Small intestine (tissue), 7 donors: ENCODE results near the gene CASP9. TPM values are rescaled to one million over a fixed set of nuclear protein-coding genes. Genes with fewer than 3 reads are reported as not detected.

ENCODE experiments used
- DNase-seq, 2 donors: peaks; one replicate each; pipeline versions ENCODE4 v3.0.0 to v3.0.0-alpha.2; 2013
- FAIRE-seq: peaks from 2 replicates; lab custom pipeline; 2012; peaks lifted over from hg19 to GRCh38; lab: Jason Lieb, UNC
- H3K27ac ChIP-seq, 3 donors: one replicate each; pipeline ENCODE4 v1.5.1; 2013; ENCODE audit warnings: low read length in 2 of 3, mild to moderate bottlenecking in 2 of 3, control low read depth in 1 of 3, inconsistent platforms in 1 of 3, low read depth in 1 of 3, moderate library complexity in 1 of 3
- H3K27me3 ChIP-seq, 3 donors: one replicate each; pipeline ENCODE4 v1.6.1; 2013; ENCODE audit warnings: low read length in 3 of 3, inconsistent platforms in 1 of 3; ENCODE audit not compliant: control insufficient read depth in 3 of 3, insufficient read depth in 3 of 3
- H3K36me3 ChIP-seq, 3 donors: one replicate each; pipeline ENCODE4 v1.6.1; 2013; ENCODE audit warnings: low read length in 3 of 3, inconsistent platforms in 1 of 3, low read depth in 1 of 3, mild to moderate bottlenecking in 1 of 3, moderate library complexity in 1 of 3; ENCODE audit not compliant: control insufficient read depth in 3 of 3, insufficient read depth in 2 of 3
- H3K4me1 ChIP-seq, 3 donors: one replicate each; pipeline ENCODE4 v1.6.1; 2013; ENCODE audit warnings: low read length in 2 of 3, inconsistent platforms in 1 of 3, low read depth in 1 of 3, mild to moderate bottlenecking in 1 of 3, moderate library complexity in 1 of 3; ENCODE audit not compliant: control insufficient read depth in 3 of 3, insufficient read depth in 2 of 3
- H3K4me3 ChIP-seq, 3 donors: one replicate each; pipeline ENCODE4 v1.5.1; 2013; ENCODE audit warnings: low read length in 3 of 3, control low read depth in 1 of 3, inconsistent platforms in 1 of 3, low read depth in 1 of 3, mild to moderate bottlenecking in 1 of 3, moderate library complexity in 1 of 3
- H3K9me3 ChIP-seq, 2 donors: one replicate each; pipeline ENCODE4 v1.6.1; 2013; ENCODE audit warnings: low read depth in 1 of 2, low read length in 1 of 2; ENCODE audit not compliant: control insufficient read depth in 2 of 2, insufficient read depth in 1 of 2
- WGBS, 3 donors: extraction: QIAGEN DNeasy Blood & Tissue Kit; methylation state at CpG; one replicate each; pipeline ENCODE4 v1.1.7; 2013; 5-methylcytosine and 5-hydroxymethylcytosine counted together
- polyA plus RNA-seq, 4 donors: library from polyadenylated mRNA; stranded (reverse) in 3 of 4; unstranded in 1 of 4; fragments of 200-250 nt in 3 of 4; fragments of 120-200 nt in 1 of 4; gene quantifications; one replicate each; pipeline versions ENCODE4 v1.2.1 to v1.2.3, GENCODE V29; 2013
- donor health status: healthy with polysubstance abuse.
- donor health status: control.
- donor health status: control.
- donor health status: Bipolar disorder and iron deficiency.
- donor health status: healthy.

Gene CASP9
- polyA plus RNA-seq, 4 donors: 13.8 to 23.7 (median 16.1) TPM

GRCh38 chr1:15557008-15557407, 33.0 kb upstream of the CASP9 start:
- peaks cover 3 to 36% (median 7%) of the 10 kb centered on the region in 3 donors for H3K36me3 ChIP-seq
- no peak overlapping the region for H3K4me3 ChIP-seq
- WGBS, 3 donors: 88 to 98% (median 91%) methylated on average over 2 of the region's 2 CpGs
- peaks cover 0 to 11% (median 0%) of the 10 kb centered on the region in 3 donors for H3K4me1 ChIP-seq
- H3K27me3 ChIP-seq: no peaks in the 10 kb centered on the region
- H3K9me3 ChIP-seq: no peaks in the 10 kb centered on the region
- H3K27ac ChIP-seq: no peak overlapping the region
- DNase-seq (no peak), FAIRE-seq (no peak)

GRCh38 chr1:15550573-15550972, 26.6 kb upstream of the CASP9 start:
- no peak overlapping the region for H3K27ac ChIP-seq
- WGBS, 3 donors: 83 to 87% (median 87%) methylated on average over 6 of the region's 6 CpGs
- FAIRE-seq: no peak
- H3K27me3 ChIP-seq: no peaks in the 10 kb centered on the region
- no peaks in the 10 kb centered on the region for H3K9me3 ChIP-seq
- no peaks in the 10 kb centered on the region for H3K4me1 ChIP-seq
- DNase-seq: no peak
- H3K36me3 ChIP-seq: peaks cover 0 to 41% (median 15%) of the 10 kb centered on the region in 3 donors
- H3K4me3 ChIP-seq: no peak overlapping the region

- H3K27ac ChIP-seq: no peak overlapping the region
- no peak overlapping the region for H3K4me3 ChIP-seq
- H3K36me3 ChIP-seq: peaks cover 4 to 44% (median 25%) of the 10 kb centered on the region in 3 donors
- 91 to 93% (median 93%) methylated on average over 2 of the region's 2 CpGs for WGBS, 3 donors
- no peaks in the 10 kb centered on the region for H3K4me1 ChIP-seq
- FAIRE-seq (no peak), DNase-seq (no peak)
- no peaks in the 10 kb centered on the region for H3K9me3 ChIP-seq
- no peaks in the 10 kb centered on the region for H3K27me3 ChIP-seq
These were observed 22.6 kb upstream of the CASP9 start for GRCh38 chr1:15546641-15547040.

- Histone ChIP-seq H3K9me3 (no peaks in the 10 kb centered on the region), H3K36me3 (peaks cover 6 to 53% (median 26%) of the 10 kb centered on the region in 3 donors), H3K27me3 (no peaks in the 10 kb centered on the region), H3K27ac (no peak overlapping the region), H3K4me3 (no peak overlapping the region), H3K4me1 (no peaks in the 10 kb centered on the region)
- FAIRE-seq (no peak), DNase-seq (no peak)
- 93 to 96% (median 94%) methylated on average over 12 of the region's 12 CpGs for WGBS, 3 donors
These were observed 19.9 kb upstream of the CASP9 start for GRCh38 chr1:15543589-15544568.

- H3K27ac ChIP-seq: no peak overlapping the region
- peaks cover 6 to 56% (median 27%) of the 10 kb centered on the region in 3 donors for H3K36me3 ChIP-seq
- no peaks in the 10 kb centered on the region for H3K4me1 ChIP-seq
- FAIRE-seq (no peak), DNase-seq (no peak)
- no peaks in the 10 kb centered on the region for H3K27me3 ChIP-seq
- no peak overlapping the region for H3K4me3 ChIP-seq
- 91 to 97% (median 95%) methylated on average over 5 of the region's 5 CpGs for WGBS, 3 donors
- no peaks in the 10 kb centered on the region for H3K9me3 ChIP-seq
These were observed 19.2 kb upstream of the CASP9 start for GRCh38 chr1:15543251-15543588.

- DNase-seq: no peak
- Histone ChIP-seq H3K4me1 (no peaks in the 10 kb centered on the region), H3K36me3 (peaks cover 6 to 57% (median 22%) of the 10 kb centered on the region in 3 donors), H3K27ac (no peak overlapping the region), H3K27me3 (no peaks in the 10 kb centered on the region), H3K4me3 (no peak overlapping the region), H3K9me3 (no peaks in the 10 kb centered on the region)
- FAIRE-seq: no peak
- WGBS, 3 donors: 84 to 97% (median 89%) methylated on average over 7 of the region's 7 CpGs
These were observed 18.6 kb upstream of the CASP9 start for GRCh38 chr1:15542388-15543250.

GRCh38 chr1:15541231-15541792, 17.3 kb upstream of the CASP9 start:
- no peaks in the 10 kb centered on the region for H3K9me3 ChIP-seq
- FAIRE-seq (no peak), DNase-seq (no peak)
- no peaks in the 10 kb centered on the region for H3K27me3 ChIP-seq
- 73 to 95% (median 83%) methylated on average over 4 of the region's 4 CpGs for WGBS, 3 donors
- peaks cover 11 to 55% (median 23%) of the 10 kb centered on the region in 3 donors for H3K36me3 ChIP-seq
- H3K27ac ChIP-seq: no peak overlapping the region
- no peak overlapping the region for H3K4me3 ChIP-seq
- H3K4me1 ChIP-seq: no peaks in the 10 kb centered on the region

GRCh38 chr1:15540186-15540585, 16.2 kb upstream of the CASP9 start:
- FAIRE-seq (no peak), DNase-seq (no peak)
- H3K4me3 ChIP-seq: no peak overlapping the region
- 89 to 95% (median 90%) methylated on average over 8 of the region's 8 CpGs for WGBS, 3 donors
- peaks cover 8 to 57% (median 20%) of the 10 kb centered on the region in 3 donors for H3K36me3 ChIP-seq
- no peaks in the 10 kb centered on the region for H3K9me3 ChIP-seq
- no peaks in the 10 kb centered on the region for H3K27me3 ChIP-seq
- H3K4me1 ChIP-seq: no peaks in the 10 kb centered on the region
- H3K27ac ChIP-seq: no peak overlapping the region
